GM10266 (cell line): ENCODE data around the gene KRTAP6-2.

Source experiments
- DNase-seq: peaks from one replicate; pipeline ENCODE4 v3.0.0; 2012; ENCODE audit errors: extremely low spot score
- CTCF ChIP-seq: IDR thresholded peaks from 2 replicates; pipeline ENCODE4 v1.5.1; 2012; ENCODE audit warnings: mild to moderate bottlenecking, low read depth; ENCODE audit not compliant: control insufficient read depth, insufficient read depth; ENCODE audit errors: missing control alignments

The KRTAP6-2 gene

GRCh38 chr21:30555095-30555494 is 43.6 kb downstream of the KRTAP6-2 start:
- DNase-seq: no peak
- no peak for TF ChIP-seq CTCF

DNA sequence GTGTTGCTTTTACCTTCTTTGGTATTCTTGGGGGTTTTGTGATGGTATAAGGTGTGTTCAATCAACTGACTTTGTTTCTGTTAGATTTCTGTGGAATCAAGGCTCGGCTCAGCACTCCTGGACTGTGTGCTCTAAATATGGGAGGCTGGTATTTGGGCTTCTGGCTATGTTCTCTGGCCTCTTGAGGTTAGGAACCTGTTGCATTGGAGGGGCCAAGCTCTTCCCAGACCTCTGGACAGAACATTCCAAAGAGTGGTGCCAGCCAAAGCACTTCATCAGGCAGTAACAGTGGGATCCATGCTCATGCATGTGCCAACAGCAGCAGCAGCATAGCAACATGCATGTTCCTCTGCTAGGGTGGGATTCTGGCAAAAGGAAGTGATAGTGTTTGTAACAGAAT is 45.9 kb downstream of the KRTAP6-2 start:
- DNase-seq: no peak
- TF ChIP-seq CTCF: no peak
